ENCODE data around the gene ATP2C2.

ATP2C2 gene

GRCh38 chr16:84407588-84408313 lies 39.4 kb downstream of the ATP2C2 start:
- TF ChIP-seq SIN3A (IDR thresholded peaks at IDR 0.05; ENCODE audit: borderline replicate concordance, insufficient read depth, low read length) (no peak), POLR2AphosphoS5 (IDR thresholded peaks at IDR 0.05; ENCODE audit: low read depth, low read length) (no peak)

GRCh38 chr16:84408314-84408690 lies 40.0 kb downstream of the ATP2C2 start:
- no peak for TF ChIP-seq POLR2AphosphoS5 (IDR thresholded peaks at IDR 0.05; ENCODE audit: low read depth, low read length)

- TF ChIP-seq POLR2AphosphoS5 (IDR thresholded peaks at IDR 0.05; ENCODE audit: low read depth, low read length) (no peak), SIN3A (IDR thresholded peaks at IDR 0.05; ENCODE audit: borderline replicate concordance, insufficient read depth, low read length) (no peak), TAF1 (IDR thresholded peaks at IDR 0.05; ENCODE audit: borderline replicate concordance, insufficient read depth, low read length) (no peak), FOXP2 (optimal IDR thresholded peaks at IDR 0.05; ENCODE audit: borderline replicate concordance, extremely low read depth, extremely low read length, insufficient read depth) (no peak), REST (IDR thresholded peaks at IDR 0.05; ENCODE audit: insufficient read depth in 1 of 2, low read depth in 2 of 2, low read length in 2 of 2) (no peak)
These were observed 40.5 kb downstream of the ATP2C2 start for GRCh38 chr16:84408856-84409255.

GRCh38 chr16:84410361-84411138 lies 42.2 kb downstream of the ATP2C2 start:
- TF ChIP-seq SIN3A (IDR thresholded peaks at IDR 0.05; ENCODE audit: borderline replicate concordance, insufficient read depth, low read length) = no peak

- TF ChIP-seq REST (IDR thresholded peaks at IDR 0.05; ENCODE audit: insufficient read depth in 1 of 2, low read depth in 2 of 2, low read length in 2 of 2) (no peak), POLR2AphosphoS5 (IDR thresholded peaks at IDR 0.05; ENCODE audit: low read depth, low read length) (no peak)
These were observed 43.4 kb downstream of the ATP2C2 start for GRCh38 chr16:84411768-84412167.

GRCh38 chr16:84412262-84412661 lies 43.9 kb downstream of the ATP2C2 start:
- TF ChIP-seq REST (IDR thresholded peaks at IDR 0.05; ENCODE audit: insufficient read depth in 1 of 2, low read depth in 2 of 2, low read length in 2 of 2) = no peak
- TF ChIP-seq POLR2AphosphoS5 (IDR thresholded peaks at IDR 0.05; ENCODE audit: low read depth, low read length) = no peak
- no peak for TF ChIP-seq SIN3A (IDR thresholded peaks at IDR 0.05; ENCODE audit: borderline replicate concordance, insufficient read depth, low read length)
- no peak for TF ChIP-seq FOXP2 (optimal IDR thresholded peaks at IDR 0.05; ENCODE audit: borderline replicate concordance, extremely low read depth, extremely low read length, insufficient read depth)
- no peak for TF ChIP-seq TAF1 (IDR thresholded peaks at IDR 0.05; ENCODE audit: borderline replicate concordance, insufficient read depth, low read length)

Data from PFSK-1 (cell line).